IPS DF 6.9 (cell line): Measurements from ENCODE around the gene SLC6A6.

Experiments
- DNase-seq: peaks from one replicate; pipeline ENCODE4 v3.0.0-alpha.2; 2013; ENCODE audit warnings: low read depth, low spot score
- H3K27ac ChIP-seq: one replicate; pipeline ENCODE4 v1.5.1; 2013; ENCODE audit warnings: low read length, control low read depth
- H3K27me3 ChIP-seq: 2 replicates; pipeline ENCODE4 v1.6.1; 2013; ENCODE audit warnings: mild to moderate bottlenecking, low read length; ENCODE audit not compliant: control insufficient read depth, insufficient read depth
- H3K36me3 ChIP-seq: 2 replicates; pipeline ENCODE4 v1.6.1; 2013; ENCODE audit warnings: low read length; ENCODE audit not compliant: control insufficient read depth, insufficient read depth
- H3K4me1 ChIP-seq: 2 replicates; pipeline ENCODE4 v1.6.1; 2013; ENCODE audit warnings: low read length; ENCODE audit not compliant: control insufficient read depth, insufficient read depth
- H3K4me3 ChIP-seq: 2 replicates; pipeline ENCODE4 v1.5.1; 2013; ENCODE audit warnings: mild to moderate bottlenecking, low read length
- H3K9me3 ChIP-seq: 2 replicates; pipeline ENCODE4 v1.6.1; 2013; ENCODE audit warnings: low read length, inconsistent platforms; ENCODE audit not compliant: control insufficient read depth, insufficient read depth
- WGBS: extraction: QIAGEN DNeasy Blood & Tissue Kit; methylation state at CpG from one replicate; pipeline ENCODE4 v1.1.7; 2013; ENCODE audit warnings: mixed read lengths, missing lambda C conversion rate; ENCODE audit not compliant: insufficient read length, insufficient coverage; 5-methylcytosine and 5-hydroxymethylcytosine counted together

SLC6A6 gene

GRCh38 chr3:14461748-14462324 lies 59.4 kb downstream of the SLC6A6 start:
- H3K27me3 ChIP-seq = no peaks in the 10 kb centered on the region
- no CpG with 5 or more reads among the region's 8 CpGs for WGBS
- no peaks in the 10 kb centered on the region for H3K9me3 ChIP-seq
- H3K4me3 ChIP-seq = no peak overlapping the region
- H3K36me3 ChIP-seq = peaks cover 22% of the 10 kb centered on the region
- 0 out of 2 replicates have a peak, but pooled peaks cover 2% of the 10 kb centered on the region for H3K4me1 ChIP-seq
- H3K27ac ChIP-seq = no peak overlapping the region
- DNase-seq = no peak

GRCh38 chr3:14462738-14463137 lies 60.3 kb downstream of the SLC6A6 start:
- DNase-seq = no peak
- H3K27me3 ChIP-seq = no peaks in the 10 kb centered on the region
- 0 out of 2 replicates have a peak, but pooled peaks cover 2% of the 10 kb centered on the region for H3K4me1 ChIP-seq
- WGBS = no CpG with 5 or more reads among the region's 9 CpGs
- peaks cover 24% of the 10 kb centered on the region for H3K36me3 ChIP-seq
- H3K27ac ChIP-seq = no peak overlapping the region
- H3K9me3 ChIP-seq = no peaks in the 10 kb centered on the region
- H3K4me3 ChIP-seq = no peak overlapping the region

- Histone ChIP-seq H3K27me3 (no peaks in the 10 kb centered on the region), H3K9me3 (no peaks in the 10 kb centered on the region), H3K4me1 (no peaks in the 10 kb centered on the region), H3K27ac (no peak overlapping the region), H3K36me3 (peaks cover 27% of the 10 kb centered on the region), H3K4me3 (no peak overlapping the region)
- WGBS = no CpG with 5 or more reads among the region's 26 CpGs
- no peak for DNase-seq
Measured at GRCh38 chr3:14463330-14464140, 61.1 kb downstream of the SLC6A6 start.

- Histone ChIP-seq H3K27me3 (no peaks in the 10 kb centered on the region), H3K36me3 (peaks cover 32% of the 10 kb centered on the region), H3K9me3 (no peaks in the 10 kb centered on the region), H3K27ac (no peak overlapping the region), H3K4me3 (no peak overlapping the region), H3K4me1 (no peaks in the 10 kb centered on the region)
- DNase-seq = no peak
- no CpG with 5 or more reads among the region's 5 CpGs for WGBS
Measured at GRCh38 chr3:14464141-14464465, 61.7 kb downstream of the SLC6A6 start.

- Histone ChIP-seq H3K27ac (no peak overlapping the region), H3K36me3 (peaks cover 37% of the 10 kb centered on the region), H3K9me3 (no peaks in the 10 kb centered on the region), H3K4me1 (no peaks in the 10 kb centered on the region), H3K27me3 (no peaks in the 10 kb centered on the region), H3K4me3 (no peak overlapping the region)
- no CpG with 5 or more reads among the region's 4 CpGs for WGBS
- DNase-seq = no peak
Measured at GRCh38 chr3:14464521-14464920, 62.1 kb downstream of the SLC6A6 start.

GRCh38 chr3:14465425-14465824 lies 63.0 kb downstream of the SLC6A6 start:
- H3K36me3 ChIP-seq = peaks cover 36% of the 10 kb centered on the region
- H3K27ac ChIP-seq = no peak overlapping the region
- no peaks in the 10 kb centered on the region for H3K27me3 ChIP-seq
- H3K4me3 ChIP-seq = no peak overlapping the region
- H3K4me1 ChIP-seq = no peaks in the 10 kb centered on the region
- no CpG with 5 or more reads among the region's 3 CpGs for WGBS
- DNase-seq = no peak
- no peaks in the 10 kb centered on the region for H3K9me3 ChIP-seq

GRCh38 chr3:14466179-14466903 lies 63.9 kb downstream of the SLC6A6 start:
- no peak for DNase-seq
- Histone ChIP-seq H3K27ac (no peak overlapping the region), H3K4me1 (no peaks in the 10 kb centered on the region), H3K36me3 (peaks cover 29% of the 10 kb centered on the region; the same call in 1 of the 2 replicates), H3K9me3 (no peaks in the 10 kb centered on the region), H3K4me3 (no peak overlapping the region), H3K27me3 (no peaks in the 10 kb centered on the region)
- no CpG with 5 or more reads among the region's 23 CpGs for WGBS

GRCh38 chr3:14467814-14468620 lies 65.6 kb downstream of the SLC6A6 start:
- H3K36me3 ChIP-seq = peaks cover 32% of the 10 kb centered on the region
- no peaks in the 10 kb centered on the region for H3K27me3 ChIP-seq
- no CpG with 5 or more reads among the region's 15 CpGs for WGBS
- no peak overlapping the region for H3K27ac ChIP-seq
- DNase-seq = peak; percentile 37
- H3K4me1 ChIP-seq = no peaks in the 10 kb centered on the region
- no peak overlapping the region for H3K4me3 ChIP-seq
- H3K9me3 ChIP-seq = no peaks in the 10 kb centered on the region

- Histone ChIP-seq H3K27ac (no peak overlapping the region), H3K4me1 (no peaks in the 10 kb centered on the region), H3K9me3 (no peaks in the 10 kb centered on the region), H3K27me3 (no peaks in the 10 kb centered on the region), H3K36me3 (peaks cover 36% of the 10 kb centered on the region), H3K4me3 (no peak overlapping the region)
- no CpG with 5 or more reads among the region's 13 CpGs for WGBS
- no peak for DNase-seq
Measured at GRCh38 chr3:14468621-14468981, 66.2 kb downstream of the SLC6A6 start.

- H3K27ac ChIP-seq = no peak overlapping the region
- no peak for DNase-seq
- no peaks in the 10 kb centered on the region for H3K9me3 ChIP-seq
- no peak overlapping the region for H3K4me3 ChIP-seq
- no peaks in the 10 kb centered on the region for H3K4me1 ChIP-seq
- WGBS = no CpG with 5 or more reads among the region's 12 CpGs
- no peaks in the 10 kb centered on the region for H3K27me3 ChIP-seq
- peaks cover 38% of the 10 kb centered on the region for H3K36me3 ChIP-seq
Measured at GRCh38 chr3:14470461-14470860, 68.1 kb downstream of the SLC6A6 start.
